NOMO-1 treated with dmso at 0.1 percent for 144 hours (cell line): Measurements from ENCODE around the gene SELENOV.

Experiments
- DNase-seq: peaks from one replicate; lab custom pipeline; 2025; ENCODE audit not compliant: unreplicated experiment; lab: John Stamatoyannopoulos, UW

The SELENOV gene

GRCh38 chr19:39518458-39518857 lies 3.5 kb downstream of the SELENOV start:
- DNase-seq, result no peak

GRCh38 chr19:39518975-39519374 lies 4.0 kb downstream of the SELENOV start:
- DNase-seq, result no peak

GRCh38 chr19:39520541-39521484 lies 5.9 kb downstream of the SELENOV start:
- no peak for DNase-seq

GRCh38 chr19:39524495-39524894 lies 9.6 kb downstream of the SELENOV start:
- DNase-seq, result no peak

GRCh38 chr19:39525205-39525604 lies 10.3 kb downstream of the SELENOV start:
- no peak for DNase-seq

- no peak for DNase-seq
These were observed 16.9 kb downstream of the SELENOV start for GRCh38 chr19:39531834-39532232.

GRCh38 chr19:39532233-39533002 lies 17.5 kb downstream of the SELENOV start, which contains the start of gene EID2B:
Gene EID2B (minus strand): TSS chr19:39532852. CDS start chr19:39532802, 50 bp downstream.
- DNase-seq, result peak; percentile 85

GRCh38 chr19:39533003-39533512 lies 18.1 kb downstream of the SELENOV start:
- no peak for DNase-seq

GRCh38 chr19:39533791-39534190 lies 18.9 kb downstream of the SELENOV start:
- DNase-seq, result no peak

- DNase-seq, result no peak
These were observed 24.2 kb downstream of the SELENOV start for GRCh38 chr19:39539165-39539517.

- peak; percentile 92 for DNase-seq
These were observed 24.8 kb downstream of the SELENOV start, which contains the start of gene EID2 for GRCh38 chr19:39539518-39540332. Gene EID2 (minus strand): TSS chr19:39540161. CDS start chr19:39540079, 82 bp downstream.

GRCh38 chr19:39540333-39540673 lies 25.4 kb downstream of the SELENOV start:
- no peak for DNase-seq

- DNase-seq, result no peak
These were observed 27.3 kb downstream of the SELENOV start for GRCh38 chr19:39542206-39542605.

GRCh38 chr19:39543477-39543857 lies 28.5 kb downstream of the SELENOV start:
- DNase-seq, result no peak

- no peak for DNase-seq
These were observed 29.4 kb downstream of the SELENOV start for GRCh38 chr19:39544226-39544903.

- DNase-seq, result no peak
These were observed 30.0 kb downstream of the SELENOV start for GRCh38 chr19:39544911-39545310.

GRCh38 chr19:39546599-39546998 lies 31.7 kb downstream of the SELENOV start:
- DNase-seq, result no peak

- no peak for DNase-seq
These were observed 35.3 kb downstream of the SELENOV start for GRCh38 chr19:39550197-39550596.

GRCh38 chr19:39553082-39553652 lies 38.2 kb downstream of the SELENOV start:
- DNase-seq, result no peak

- no peak for DNase-seq
These were observed 39.9 kb downstream of the SELENOV start for GRCh38 chr19:39554701-39555311.
